ENCODE measurements around the gene CMTM4.
"Not testable (repeated sequence)": the region's sequence is repeated elsewhere in the genome, so short reads cannot be mapped to it uniquely, and the experiment has no call there.

Gene CMTM4

DNA sequence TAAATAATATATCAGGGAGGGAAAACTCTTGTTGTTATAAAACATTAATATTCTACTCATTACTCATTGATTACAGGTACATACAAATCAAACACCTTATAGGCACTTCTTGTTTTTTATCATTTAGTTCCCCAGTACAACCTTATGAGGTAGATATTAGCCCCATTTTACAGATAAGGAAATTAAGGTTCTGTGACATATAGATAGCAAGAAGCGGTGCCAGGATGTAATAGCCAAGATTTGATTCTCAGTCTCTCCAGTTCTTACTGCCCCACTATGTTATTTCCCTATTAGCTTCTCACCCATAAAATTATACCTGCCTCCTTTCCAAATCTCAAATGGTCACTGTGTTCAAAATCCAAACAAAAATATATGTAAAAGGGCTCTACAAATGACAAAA is 55.2 kb downstream of the CMTM4 start:
- DNase-seq (ENCODE audit: low read depth in 2 of 2): no peak

DNA sequence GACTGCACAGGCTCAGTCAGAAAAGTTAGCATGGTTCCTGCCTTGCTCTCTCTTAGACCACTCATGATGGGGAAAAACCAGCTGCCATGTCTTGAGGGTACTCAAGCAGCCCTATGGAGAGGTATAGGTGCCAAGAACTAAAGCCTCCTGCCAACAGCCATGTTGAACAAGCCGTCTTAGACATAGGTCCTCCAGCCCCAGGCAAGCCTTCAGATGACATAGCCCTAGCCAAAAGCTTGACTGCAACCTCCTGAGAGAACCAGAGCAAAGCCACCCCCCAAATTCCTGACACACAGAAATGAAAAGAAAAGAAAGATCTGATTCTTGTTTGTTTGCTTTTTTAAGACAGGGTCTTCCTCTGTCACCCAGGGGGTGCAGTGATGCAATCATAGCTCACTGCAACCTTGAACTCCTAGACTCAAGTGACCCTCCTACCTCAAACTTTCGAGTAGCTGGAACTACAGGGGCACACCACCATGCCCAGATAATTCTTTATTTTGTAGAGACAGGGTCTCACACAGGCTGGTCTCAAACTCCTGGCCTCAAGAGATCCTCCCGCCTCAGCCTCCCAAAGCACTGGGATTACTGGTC is 55.7 kb downstream of the CMTM4 start:
- no peak for DNase-seq (ENCODE audit: low read depth in 2 of 2)

DNA sequence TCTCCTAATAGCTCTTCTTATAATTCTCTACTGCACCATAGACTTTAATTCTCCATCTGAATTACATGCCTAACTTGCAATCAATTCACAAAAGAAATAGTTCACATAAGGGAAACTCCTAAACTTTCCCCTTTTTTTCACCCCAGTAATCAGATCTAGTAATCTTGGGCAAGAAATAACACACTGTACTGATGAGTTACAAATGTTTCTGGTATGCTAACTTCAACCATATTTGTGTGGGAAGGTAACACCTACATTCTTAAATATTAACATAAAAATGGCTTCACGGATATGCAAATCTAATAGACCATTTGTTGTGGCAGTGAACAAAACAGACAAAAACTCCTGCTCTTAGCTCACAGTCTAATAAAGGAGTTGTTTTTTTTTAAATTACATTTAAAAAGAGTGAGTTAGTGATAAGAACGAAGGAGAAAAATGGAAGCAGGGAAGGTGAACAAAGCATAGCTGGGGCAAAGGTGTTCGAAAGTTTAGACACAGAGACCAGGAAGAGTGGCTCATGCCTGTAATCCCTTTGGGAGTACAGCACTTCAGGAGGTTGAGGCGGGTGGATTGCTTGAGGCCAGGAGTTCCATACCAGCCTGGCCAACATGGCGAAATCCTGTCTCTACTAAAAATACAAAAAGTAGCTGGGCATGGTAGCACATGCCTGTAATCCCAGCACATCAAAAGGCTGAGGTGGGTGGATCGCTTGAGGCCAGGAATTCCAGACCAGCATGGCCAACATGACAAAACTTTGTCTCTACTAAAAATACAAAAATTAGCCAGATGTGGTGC is 57.3 kb downstream of the CMTM4 start:
- no peak for DNase-seq (ENCODE audit: low read depth in 2 of 2)

DNA sequence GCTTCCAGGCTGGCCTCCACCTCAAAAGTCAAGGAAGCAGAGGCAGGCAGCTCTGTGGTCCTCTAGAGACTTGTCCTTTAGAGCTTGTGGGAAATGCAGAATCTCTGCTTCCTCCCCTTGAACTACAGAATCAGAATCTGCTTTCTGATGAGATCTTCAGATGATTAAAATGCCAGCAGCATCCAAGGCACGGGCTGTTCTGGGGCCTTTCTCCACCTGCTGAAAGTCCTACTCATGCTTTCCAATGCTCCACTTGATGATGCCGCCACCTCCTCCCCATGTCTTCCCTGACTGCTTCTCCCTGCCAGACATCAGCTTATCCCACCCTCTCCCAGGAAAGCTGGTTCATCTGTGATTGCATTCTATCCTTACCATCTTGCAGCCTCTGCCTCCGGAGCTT is 58.7 kb downstream of the CMTM4 start:
- DNase-seq (ENCODE audit: low read depth in 2 of 2): no peak

GRCh38 chr16:66636199-66636598 is 60.3 kb downstream of the CMTM4 start:
- DNase-seq (ENCODE audit: low read depth in 2 of 2): no peak

DNA sequence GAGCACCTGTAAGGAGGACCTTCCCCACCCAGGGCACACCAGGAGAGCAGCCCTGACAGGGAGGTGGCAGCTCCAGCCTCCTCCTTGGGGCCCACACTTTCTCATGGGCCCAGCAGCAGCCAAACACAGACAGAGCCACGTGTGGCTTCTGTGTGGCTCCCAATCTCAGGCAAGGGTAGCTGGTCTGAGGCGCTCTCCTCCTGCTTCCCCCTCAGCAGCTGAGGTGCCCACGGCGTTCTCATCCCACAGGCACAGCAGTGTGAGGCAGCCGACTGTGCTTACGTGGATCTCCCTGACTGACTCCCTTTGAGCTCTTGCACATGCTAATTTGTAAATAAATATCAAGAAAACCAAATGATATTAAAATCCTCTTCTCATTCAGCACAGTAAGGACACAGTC is 61.1 kb downstream of the CMTM4 start:
- no peak for DNase-seq (ENCODE audit: low read depth in 2 of 2)

DNA sequence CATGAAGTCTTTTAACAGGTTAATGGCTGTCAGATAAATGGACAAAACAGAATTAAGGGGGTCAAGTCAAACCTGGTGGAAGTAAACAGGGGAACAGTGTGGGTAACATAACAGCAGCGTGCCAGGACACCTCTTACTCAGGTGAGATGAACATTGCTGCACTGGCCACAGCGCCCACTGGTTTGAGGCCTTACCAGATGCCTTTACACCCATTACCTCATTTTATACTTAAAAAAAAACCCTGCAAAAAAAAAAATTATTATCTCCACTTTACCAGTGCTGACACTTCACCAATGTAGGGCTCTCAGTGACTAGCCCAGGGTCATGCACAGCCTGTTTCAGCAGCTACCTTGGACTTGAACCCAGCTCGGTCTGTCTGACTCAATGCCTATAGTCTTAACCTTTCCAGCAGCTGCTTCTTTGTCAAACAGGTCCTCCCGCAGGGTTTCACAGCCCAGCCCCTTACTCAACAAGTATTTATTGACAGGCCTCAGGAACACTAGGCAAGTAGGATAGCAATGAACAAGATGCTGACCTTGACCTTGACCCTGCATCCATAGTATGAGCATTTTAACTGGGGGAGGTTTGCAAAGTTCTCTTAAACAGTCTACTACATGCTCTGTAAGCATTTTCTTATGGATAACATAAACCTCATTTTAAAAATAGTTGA is 61.9 kb downstream of the CMTM4 start:
- no peak for DNase-seq (ENCODE audit: low read depth in 2 of 2)

GRCh38 chr16:66631558-66631957 is 65.0 kb downstream of the CMTM4 start:
- not testable (repeated sequence) for DNase-seq (ENCODE audit: low read depth in 2 of 2)

GRCh38 chr16:66630561-66631260 is 65.8 kb downstream of the CMTM4 start:
- not testable (repeated sequence) for DNase-seq (ENCODE audit: low read depth in 2 of 2)

GRCh38 chr16:66629856-66630255 is 66.7 kb downstream of the CMTM4 start:
- DNase-seq (ENCODE audit: low read depth in 2 of 2): no peak

- not testable (repeated sequence) for DNase-seq (ENCODE audit: low read depth in 2 of 2)
Observed at GRCh38 chr16:66627611-66628378, 68.7 kb downstream of the CMTM4 start.

DNA sequence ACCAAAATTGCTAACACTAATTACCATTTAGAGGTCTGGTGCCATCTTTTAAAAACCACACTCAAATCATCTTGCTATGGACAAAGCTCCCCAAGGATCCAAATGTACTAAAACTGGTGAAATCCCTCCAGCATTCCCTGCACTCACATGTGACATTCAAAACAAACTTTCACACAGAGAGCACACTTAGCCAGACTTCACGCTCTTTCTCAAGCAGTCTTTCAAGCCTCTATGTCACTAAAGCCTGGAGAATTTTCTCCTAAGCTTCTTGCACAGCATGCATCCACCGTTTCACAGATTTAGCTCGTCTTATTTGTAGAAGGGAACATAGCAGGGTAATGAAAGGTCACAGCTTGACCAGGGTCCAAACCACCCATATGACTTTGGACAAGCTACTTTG is 72.8 kb downstream of the CMTM4 start:
- DNase-seq (ENCODE audit: low read depth in 2 of 2): no peak

GRCh38 chr16:66622863-66623262 is 73.7 kb downstream of the CMTM4 start:
- no peak for DNase-seq (ENCODE audit: low read depth in 2 of 2)

- no peak for DNase-seq (ENCODE audit: low read depth in 2 of 2)
Observed at GRCh38 chr16:66621973-66622372, 74.6 kb downstream of the CMTM4 start.

DNA sequence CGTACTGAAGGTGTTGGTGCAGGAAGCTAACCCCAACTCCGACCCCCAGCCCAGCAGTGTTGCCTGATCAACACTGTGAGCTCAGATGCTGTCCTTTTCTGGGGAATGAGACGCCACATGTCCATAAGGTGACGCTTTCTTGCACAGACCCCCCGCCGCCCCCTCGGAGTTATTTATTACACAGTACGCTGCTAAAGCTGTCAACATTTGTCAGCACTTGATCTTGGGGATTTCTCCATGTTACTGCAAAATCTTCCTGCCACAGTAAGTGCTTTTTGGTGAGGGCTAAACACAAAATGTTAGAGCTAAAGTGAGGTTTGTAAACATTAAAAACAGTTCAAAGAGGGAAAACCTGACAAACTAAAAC is 76.1 kb downstream of the CMTM4 start:
- DNase-seq (ENCODE audit: low read depth in 2 of 2): no peak

DNA sequence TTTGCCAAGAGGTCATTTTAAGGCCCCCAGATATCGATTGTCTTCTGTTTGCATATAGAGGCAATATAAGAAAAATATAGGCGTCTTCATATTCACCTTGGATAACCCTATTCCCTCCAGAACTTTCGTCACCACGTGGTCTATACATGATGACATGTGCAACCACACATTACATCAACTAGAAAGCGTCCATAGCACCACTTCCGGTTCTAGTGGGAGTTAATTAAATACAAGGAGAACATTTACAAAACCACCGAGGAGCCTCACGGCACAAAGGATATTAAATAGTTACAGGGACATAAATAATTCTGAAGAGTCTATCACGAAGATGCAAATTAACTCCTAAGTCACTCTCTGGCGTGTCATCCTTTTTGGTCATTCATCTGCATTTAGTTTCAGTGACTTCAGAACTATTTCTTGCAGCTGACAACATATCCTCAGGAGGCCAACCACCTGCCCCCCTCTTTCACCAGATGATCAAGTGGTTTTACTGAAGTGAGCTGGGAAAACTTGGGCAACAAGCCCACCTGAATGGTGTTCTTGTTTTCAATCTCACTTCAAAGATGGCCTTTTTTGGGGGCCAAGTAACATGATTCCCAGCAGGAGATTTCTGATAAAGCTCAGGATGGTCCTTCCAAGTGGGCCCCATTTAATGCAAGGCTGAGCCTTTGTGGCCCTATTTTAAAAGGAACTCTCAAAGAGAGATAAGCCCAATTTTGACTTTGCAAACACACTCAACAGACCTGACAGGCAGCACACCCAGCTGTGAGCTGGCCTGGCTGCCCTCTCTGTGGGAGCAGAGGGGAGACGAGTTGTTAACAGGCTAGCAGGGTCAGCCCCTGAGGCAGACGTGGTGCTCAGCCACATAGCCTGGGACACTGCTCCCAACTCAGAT is 76.8 kb downstream of the CMTM4 start:
- no peak for DNase-seq (ENCODE audit: low read depth in 2 of 2)

GRCh38 chr16:66618588-66619375 is 77.8 kb downstream of the CMTM4 start:
- no peak for DNase-seq (ENCODE audit: low read depth in 2 of 2)

GRCh38 chr16:66617728-66618127 is 78.8 kb downstream of the CMTM4 start:
- DNase-seq (ENCODE audit: low read depth in 2 of 2): no peak

DNA sequence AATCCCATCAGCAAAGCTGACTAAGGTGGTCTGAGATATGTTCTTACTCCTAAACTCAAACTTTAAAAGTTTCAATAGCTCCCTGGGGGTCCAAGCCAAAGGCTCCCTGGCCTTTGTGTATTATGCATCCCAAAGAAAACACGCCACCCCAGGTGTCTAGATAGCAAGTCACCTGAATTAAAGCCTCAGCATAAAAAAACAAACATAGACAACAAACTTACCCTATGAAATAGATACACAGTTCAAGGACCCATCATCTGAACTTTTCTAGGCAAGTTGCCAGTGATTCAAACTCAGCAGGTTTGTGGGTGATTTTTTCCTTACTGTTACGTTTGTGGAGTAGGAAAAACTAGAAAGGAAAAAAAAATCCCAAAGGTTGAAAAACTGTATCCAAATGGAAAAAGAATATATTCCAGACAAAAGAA is 79.5 kb downstream of the CMTM4 start:
- no peak for DNase-seq (ENCODE audit: low read depth in 2 of 2)

DNA sequence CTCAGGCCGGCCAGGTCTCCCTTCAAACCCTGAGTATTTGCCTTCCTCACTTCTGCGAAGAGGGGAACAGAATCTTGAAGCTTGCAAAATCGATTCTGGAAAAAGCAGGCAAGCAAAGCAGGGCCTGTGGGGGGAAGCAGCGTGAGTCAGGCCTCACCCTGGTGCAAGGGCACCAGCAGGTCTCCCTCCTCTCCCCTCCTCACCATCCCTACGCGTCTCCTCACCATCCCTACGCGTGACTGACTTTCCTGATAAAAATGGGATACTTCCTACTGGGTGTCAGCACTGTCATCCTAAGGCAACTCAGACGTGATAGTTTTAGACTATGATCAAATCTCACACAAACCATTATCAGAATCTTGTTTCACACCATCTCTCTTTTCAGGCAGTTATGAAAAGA is 80.0 kb downstream of the CMTM4 start:
- no peak for DNase-seq (ENCODE audit: low read depth in 2 of 2)
